Subcutaneous adipose tissue (tissue), 4 donors: ENCODE measurements around the gene NCOA1. TPM values are rescaled to one million over a fixed set of nuclear protein-coding genes. Genes with fewer than 3 reads are reported as not detected.

Source experiments
- total RNA-seq, 4 donors: library from RNA; depleted of rRNA; stranded (reverse); fragments of >200 nt; gene quantifications; one replicate each; pipeline ENCODE4 v1.1.0, GENCODE V29; 2016
- TF ChIP-seq, protein P1 (sequence below): fragments of 450-650 bp; IDR thresholded peaks from one replicate; pipeline ENCODE4 v1.5.1; 2016; ENCODE audit warnings: low read depth, mild to moderate bottlenecking, control low read depth, antibody characterized with exemption, moderate library complexity

NCOA1 gene
- total RNA-seq, 4 donors from 2014 or later = 48.2 to 84.6 (median 53.1) TPM

DNA sequence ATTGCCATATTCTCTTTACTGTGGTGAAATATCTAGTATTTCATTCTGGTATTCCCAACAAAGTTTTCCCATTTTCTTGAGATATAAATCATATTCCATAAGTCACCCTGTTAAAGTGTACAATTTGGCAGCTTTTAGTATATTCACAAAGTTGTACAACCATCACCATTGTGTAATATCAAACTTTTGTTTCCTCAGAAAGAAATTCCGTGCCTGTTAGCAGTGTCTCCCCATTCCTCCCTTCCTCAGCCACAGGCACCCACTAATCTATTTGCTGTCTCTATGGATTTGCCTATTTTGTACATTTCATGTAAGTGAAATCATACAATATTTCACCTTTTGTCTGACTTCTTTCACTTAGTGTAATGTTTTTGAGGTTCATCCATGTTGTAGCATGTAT, 19.7 kb downstream of the NCOA1 start:
- TF ChIP-seq, protein P1, sequence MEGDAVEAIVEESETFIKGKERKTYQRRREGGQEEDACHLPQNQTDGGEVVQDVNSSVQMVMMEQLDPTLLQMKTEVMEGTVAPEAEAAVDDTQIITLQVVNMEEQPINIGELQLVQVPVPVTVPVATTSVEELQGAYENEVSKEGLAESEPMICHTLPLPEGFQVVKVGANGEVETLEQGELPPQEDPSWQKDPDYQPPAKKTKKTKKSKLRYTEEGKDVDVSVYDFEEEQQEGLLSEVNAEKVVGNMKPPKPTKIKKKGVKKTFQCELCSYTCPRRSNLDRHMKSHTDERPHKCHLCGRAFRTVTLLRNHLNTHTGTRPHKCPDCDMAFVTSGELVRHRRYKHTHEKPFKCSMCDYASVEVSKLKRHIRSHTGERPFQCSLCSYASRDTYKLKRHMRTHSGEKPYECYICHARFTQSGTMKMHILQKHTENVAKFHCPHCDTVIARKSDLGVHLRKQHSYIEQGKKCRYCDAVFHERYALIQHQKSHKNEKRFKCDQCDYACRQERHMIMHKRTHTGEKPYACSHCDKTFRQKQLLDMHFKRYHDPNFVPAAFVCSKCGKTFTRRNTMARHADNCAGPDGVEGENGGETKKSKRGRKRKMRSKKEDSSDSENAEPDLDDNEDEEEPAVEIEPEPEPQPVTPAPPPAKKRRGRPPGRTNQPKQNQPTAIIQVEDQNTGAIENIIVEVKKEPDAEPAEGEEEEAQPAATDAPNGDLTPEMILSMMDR = no peak

- TF ChIP-seq, protein P1 = no peak
Observed at GRCh38 chr2:24511198-24511597, 20.1 kb downstream of the NCOA1 start.

GRCh38 chr2:24511894-24512293, 20.8 kb downstream of the NCOA1 start:
- TF ChIP-seq, protein P1 = no peak

DNA sequence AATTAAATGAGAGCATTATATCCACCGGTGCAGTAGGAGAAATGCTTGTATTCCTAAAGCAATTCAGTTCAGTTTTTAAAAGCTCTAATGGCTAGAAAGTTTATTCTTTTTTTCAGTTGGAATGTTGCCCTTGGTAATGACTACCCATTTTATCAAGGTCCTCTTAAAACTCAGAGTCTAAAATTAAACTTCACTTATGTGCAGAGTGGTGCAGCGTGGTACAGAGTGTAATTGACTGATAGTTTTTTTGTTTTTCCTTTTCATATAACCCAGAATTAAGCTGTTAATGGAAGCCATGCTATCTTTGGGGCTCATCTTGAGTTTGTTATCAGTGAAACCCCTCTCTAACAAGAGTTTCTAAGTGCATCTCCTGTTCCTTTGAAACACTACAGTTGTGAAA, 21.4 kb downstream of the NCOA1 start:
- TF ChIP-seq, protein P1 = no peak

DNA sequence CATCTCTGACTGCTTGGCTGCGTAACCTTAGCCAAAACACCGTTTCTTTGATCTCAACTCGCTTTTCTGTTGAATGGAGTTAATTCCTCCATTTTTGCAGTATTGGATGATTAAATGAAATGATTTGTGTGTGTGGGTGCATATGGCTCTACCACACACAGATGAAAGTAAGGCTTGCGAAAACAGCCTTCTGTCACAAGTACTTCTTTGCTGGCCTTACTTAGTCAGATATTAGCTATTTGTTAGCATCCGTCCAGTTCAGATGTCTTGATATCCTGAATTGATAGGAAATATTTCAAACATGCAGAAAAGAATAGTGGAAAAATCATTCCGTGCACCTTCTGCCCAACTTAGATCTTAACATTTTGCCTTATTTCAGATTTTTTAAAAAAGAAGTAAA, 21.8 kb downstream of the NCOA1 start:
- TF ChIP-seq, protein P1 = no peak

- TF ChIP-seq, protein P1 = no peak
Observed at GRCh38 chr2:24513281-24514071, 22.4 kb downstream of the NCOA1 start.

DNA sequence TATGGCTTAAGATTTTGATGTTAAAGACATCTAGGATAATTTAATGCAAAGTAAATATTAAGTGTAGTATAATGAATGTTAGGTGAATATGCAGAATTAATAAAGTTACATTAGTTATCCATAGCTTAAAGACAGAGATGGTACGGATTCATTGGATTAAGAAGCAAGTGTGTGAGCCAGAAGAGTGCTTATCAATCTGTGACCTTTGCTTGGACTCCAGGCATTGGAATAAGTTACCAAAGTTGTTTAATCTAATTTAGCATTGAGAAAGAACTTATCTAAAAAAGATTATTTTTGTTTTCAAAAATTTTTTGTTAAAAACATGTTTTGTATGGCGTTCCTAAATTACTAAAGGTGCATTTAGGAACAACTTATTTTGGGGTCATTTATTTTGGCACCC, 23.8 kb downstream of the NCOA1 start:
- TF ChIP-seq, protein P1 = no peak
